ENCODE data around the gene GPR35. TPM values are rescaled to one million over a fixed set of nuclear protein-coding genes. Genes with fewer than 3 reads are reported as not detected.

GPR35 gene
- total RNA-seq, 1 experiment from 2014 or later, result 0.22 TPM

DNA sequence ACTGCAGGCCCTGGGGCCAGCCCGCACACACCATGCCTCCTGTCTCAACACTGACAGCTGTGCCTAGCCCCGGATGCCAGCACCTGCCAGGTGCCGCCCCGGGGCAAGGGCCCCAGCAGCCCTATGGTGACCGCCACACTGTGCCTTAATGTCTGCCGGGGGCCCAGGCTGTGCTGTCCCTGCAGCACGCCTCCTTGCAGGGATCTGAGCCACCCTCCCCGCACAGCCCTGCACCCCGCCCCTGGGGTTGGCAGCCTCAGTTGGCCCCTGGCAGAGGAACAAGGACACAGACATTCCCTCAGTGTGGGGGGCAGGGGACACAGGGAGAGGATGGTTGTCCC, 47.2 kb upstream of the GPR35 start (continued):
- TF ChIP-seq, protein P1, sequence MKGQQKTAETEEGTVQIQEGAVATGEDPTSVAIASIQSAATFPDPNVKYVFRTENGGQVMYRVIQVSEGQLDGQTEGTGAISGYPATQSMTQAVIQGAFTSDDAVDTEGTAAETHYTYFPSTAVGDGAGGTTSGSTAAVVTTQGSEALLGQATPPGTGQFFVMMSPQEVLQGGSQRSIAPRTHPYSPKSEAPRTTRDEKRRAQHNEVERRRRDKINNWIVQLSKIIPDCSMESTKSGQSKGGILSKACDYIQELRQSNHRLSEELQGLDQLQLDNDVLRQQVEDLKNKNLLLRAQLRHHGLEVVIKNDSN (CRISPR knock-in tag; IDR thresholded peaks at IDR 0.05), result no peak
- TF ChIP-seq ZNF232 (CRISPR knock-in tag; IDR thresholded peaks at IDR 0.05) (no peak), ZBTB21 (CRISPR knock-in tag; IDR thresholded peaks at IDR 0.05; ENCODE audit: borderline replicate concordance) (no peak)
- TF ChIP-seq, protein P2, sequence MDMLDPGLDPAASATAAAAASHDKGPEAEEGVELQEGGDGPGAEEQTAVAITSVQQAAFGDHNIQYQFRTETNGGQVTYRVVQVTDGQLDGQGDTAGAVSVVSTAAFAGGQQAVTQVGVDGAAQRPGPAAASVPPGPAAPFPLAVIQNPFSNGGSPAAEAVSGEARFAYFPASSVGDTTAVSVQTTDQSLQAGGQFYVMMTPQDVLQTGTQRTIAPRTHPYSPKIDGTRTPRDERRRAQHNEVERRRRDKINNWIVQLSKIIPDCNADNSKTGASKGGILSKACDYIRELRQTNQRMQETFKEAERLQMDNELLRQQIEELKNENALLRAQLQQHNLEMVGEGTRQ (CRISPR knock-in tag; IDR thresholded peaks at IDR 0.05), result no peak

DNA sequence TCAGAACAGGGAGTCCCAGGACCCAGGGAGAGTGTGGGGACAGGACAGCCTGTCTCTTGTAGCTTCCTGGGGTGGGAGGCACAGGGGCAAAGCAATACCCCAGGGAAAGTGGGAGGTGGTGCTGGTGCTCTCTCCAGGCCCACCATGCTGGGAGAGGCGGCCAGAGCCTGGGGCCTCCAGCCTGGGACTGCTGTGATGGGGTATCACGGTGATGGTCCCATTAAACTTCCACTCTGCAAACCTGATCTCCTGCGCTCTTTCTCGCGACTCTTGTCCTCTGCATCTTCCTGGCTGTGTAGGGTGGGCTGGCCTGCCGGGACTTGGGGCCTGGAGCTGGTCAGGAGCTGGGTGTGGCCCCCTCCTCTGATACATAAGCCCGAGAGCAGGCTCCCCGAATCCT, 46.8 kb upstream of the GPR35 start:
- H3K4me3 Mint-ChIP-seq, result no peak overlapping the region
- ATAC-seq (no peak), DNase-seq (ENCODE audit: low spot score) (no peak)
- no peak overlapping the region for H3K27ac Mint-ChIP-seq
- H3K27me3 Mint-ChIP-seq (ENCODE audit: low read depth), result no peaks in the 10 kb centered on the region
- no peaks in the 10 kb centered on the region; the same call in 1 of the 2 replicates for H3K36me3 Mint-ChIP-seq
- no peaks in the 10 kb centered on the region for H3K9me3 Mint-ChIP-seq
- H3K4me1 Mint-ChIP-seq, result peaks cover 13% of the 10 kb centered on the region
- ChIA-PET CTCF (interaction anchor here (1.0 kb wide), 1 partner anchor 13 kb away, joined by 4 read pairs; no protein-coding TSS in a partner anchor), POLR2A (no interaction called here)
- TF ChIP-seq RORB (CRISPR knock-in tag; IDR thresholded peaks at IDR 0.05), result no peak
- TF ChIP-seq SMAD4 (CRISPR knock-in tag; IDR thresholded peaks at IDR 0.05), result no peak
- TF ChIP-seq, protein P3, sequence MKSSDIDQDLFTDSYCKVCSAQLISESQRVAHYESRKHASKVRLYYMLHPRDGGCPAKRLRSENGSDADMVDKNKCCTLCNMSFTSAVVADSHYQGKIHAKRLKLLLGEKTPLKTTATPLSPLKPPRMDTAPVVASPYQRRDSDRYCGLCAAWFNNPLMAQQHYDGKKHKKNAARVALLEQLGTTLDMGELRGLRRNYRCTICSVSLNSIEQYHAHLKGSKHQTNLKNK (CRISPR knock-in tag; IDR thresholded peaks at IDR 0.05), result no peak

DNA sequence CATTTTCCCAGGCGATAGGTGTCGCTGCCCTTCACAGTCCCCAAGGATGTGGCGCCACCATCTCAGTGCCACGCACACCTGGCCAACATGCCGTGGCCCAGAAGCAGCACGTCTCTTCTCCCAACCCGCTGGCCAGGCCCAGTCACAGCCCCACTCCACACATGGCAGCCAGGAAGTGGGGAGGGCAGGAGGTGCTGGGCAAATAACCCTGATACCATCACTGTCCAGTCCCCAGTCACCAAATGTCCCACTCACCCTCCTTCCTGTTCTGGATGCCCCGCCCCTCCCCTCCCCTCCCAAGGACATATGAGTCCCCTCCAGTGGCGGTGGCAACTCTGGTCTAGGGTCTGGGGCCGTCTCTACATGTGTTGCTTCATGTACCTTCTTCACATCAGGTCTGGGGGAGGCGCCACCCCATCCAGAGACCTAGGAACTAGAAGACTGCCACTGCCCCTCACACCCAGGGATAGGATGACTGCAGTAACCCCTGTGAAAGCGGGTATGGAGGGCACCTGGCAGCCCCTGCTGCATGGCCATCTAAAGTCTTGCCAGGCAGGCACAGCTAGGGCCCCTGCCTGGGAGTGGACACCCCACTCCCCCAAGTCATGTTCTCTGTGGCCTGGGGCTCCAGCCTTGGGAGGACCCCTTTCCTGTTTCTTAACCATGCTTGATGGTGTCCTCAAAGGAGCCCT, 46.1 kb upstream of the GPR35 start:
- H3K9me3 Mint-ChIP-seq, result no peaks in the 10 kb centered on the region
- ChIA-PET POLR2A (no interaction called here), CTCF (interaction anchor here (0.8 to 1.9 kb wide), 15 partner anchors 8 to 404 kb away, joined by 3 to 27 read pairs (median 5); partner anchors contain the start of genes ANKMY1, DUSP28 and RNPEPL1)
- peaks cover 13% of the 10 kb centered on the region for H3K4me1 Mint-ChIP-seq
- H3K27me3 Mint-ChIP-seq (ENCODE audit: low read depth), result no peaks in the 10 kb centered on the region
- TF ChIP-seq, protein P4, sequence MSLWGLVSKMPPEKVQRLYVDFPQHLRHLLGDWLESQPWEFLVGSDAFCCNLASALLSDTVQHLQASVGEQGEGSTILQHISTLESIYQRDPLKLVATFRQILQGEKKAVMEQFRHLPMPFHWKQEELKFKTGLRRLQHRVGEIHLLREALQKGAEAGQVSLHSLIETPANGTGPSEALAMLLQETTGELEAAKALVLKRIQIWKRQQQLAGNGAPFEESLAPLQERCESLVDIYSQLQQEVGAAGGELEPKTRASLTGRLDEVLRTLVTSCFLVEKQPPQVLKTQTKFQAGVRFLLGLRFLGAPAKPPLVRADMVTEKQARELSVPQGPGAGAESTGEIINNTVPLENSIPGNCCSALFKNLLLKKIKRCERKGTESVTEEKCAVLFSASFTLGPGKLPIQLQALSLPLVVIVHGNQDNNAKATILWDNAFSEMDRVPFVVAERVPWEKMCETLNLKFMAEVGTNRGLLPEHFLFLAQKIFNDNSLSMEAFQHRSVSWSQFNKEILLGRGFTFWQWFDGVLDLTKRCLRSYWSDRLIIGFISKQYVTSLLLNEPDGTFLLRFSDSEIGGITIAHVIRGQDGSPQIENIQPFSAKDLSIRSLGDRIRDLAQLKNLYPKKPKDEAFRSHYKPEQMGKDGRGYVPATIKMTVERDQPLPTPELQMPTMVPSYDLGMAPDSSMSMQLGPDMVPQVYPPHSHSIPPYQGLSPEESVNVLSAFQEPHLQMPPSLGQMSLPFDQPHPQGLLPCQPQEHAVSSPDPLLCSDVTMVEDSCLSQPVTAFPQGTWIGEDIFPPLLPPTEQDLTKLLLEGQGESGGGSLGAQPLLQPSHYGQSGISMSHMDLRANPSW (CRISPR knock-in tag; conservative IDR thresholded peaks at IDR 0.05; ENCODE audit: low read depth), result no peak
- TF ChIP-seq, protein P5, sequence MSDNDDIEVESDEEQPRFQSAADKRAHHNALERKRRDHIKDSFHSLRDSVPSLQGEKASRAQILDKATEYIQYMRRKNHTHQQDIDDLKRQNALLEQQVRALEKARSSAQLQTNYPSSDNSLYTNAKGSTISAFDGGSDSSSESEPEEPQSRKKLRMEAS (CRISPR knock-in tag; IDR thresholded peaks at IDR 0.05), result 0 out of 2 replicates have a peak, but pooled peaks have one; percentile 9
- no peak for DNase-seq (ENCODE audit: low spot score)
- H3K36me3 Mint-ChIP-seq, result no peaks in the 10 kb centered on the region; the same call in 1 of the 2 replicates
- no peak for ATAC-seq
- H3K27ac Mint-ChIP-seq, result no peak overlapping the region
- H3K4me3 Mint-ChIP-seq, result no peak overlapping the region

DNA sequence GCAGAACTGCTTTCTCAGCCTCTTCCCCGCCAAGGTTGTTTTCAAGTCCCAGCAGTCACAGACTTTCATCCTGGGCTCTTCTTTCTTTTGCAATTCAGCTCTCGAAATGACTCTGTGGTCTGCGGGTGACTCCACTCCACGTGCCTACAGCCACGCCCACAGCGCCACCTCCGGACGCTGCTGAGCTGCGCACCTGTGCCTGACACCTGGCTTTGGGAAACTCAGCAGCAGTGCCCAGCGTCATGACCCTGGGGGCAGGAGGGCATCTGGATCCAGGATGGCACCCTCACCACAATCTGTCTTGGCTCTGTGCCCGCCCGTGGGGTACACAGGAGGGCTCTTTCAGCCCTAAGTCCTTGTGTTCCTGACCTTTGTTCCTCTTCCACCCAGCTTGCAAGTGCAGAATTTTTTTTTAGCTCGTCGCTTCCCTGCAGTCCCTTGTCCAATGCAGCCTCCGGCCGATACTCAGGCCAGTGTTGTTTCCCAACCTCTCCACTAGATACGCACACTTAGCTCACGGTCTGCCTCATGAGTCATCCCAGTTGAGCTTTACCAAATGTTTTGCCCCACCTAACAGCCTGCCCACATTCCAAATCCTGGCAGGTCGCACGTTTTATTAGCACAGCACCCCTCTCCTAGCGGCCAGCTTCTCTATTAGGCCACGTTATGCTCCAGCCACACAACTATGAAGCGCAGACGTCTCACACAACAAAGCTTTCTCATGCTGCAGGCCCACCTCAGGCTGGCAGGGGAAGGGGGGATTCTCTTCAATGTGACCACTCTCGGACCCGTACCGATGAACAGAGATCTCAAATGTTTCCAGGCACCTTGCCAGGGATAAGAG, 45.3 kb upstream of the GPR35 start:
- POLR2A ChIA-PET, result no interaction called here
- Mint-ChIP-seq H3K4me3 (no peak overlapping the region), H3K27me3 (ENCODE audit: low read depth) (no peaks in the 10 kb centered on the region), H3K4me1 (peaks cover 21% of the 10 kb centered on the region), H3K27ac (peak overlapping the region; percentile 49; the same call in 1 of the 2 replicates), H3K36me3 (no peaks in the 10 kb centered on the region; the same call in 1 of the 2 replicates), H3K9me3 (no peaks in the 10 kb centered on the region)
- ATAC-seq (peak; percentile 69), DNase-seq (ENCODE audit: low spot score) (peak; percentile 77)
- TF ChIP-seq, protein P6, sequence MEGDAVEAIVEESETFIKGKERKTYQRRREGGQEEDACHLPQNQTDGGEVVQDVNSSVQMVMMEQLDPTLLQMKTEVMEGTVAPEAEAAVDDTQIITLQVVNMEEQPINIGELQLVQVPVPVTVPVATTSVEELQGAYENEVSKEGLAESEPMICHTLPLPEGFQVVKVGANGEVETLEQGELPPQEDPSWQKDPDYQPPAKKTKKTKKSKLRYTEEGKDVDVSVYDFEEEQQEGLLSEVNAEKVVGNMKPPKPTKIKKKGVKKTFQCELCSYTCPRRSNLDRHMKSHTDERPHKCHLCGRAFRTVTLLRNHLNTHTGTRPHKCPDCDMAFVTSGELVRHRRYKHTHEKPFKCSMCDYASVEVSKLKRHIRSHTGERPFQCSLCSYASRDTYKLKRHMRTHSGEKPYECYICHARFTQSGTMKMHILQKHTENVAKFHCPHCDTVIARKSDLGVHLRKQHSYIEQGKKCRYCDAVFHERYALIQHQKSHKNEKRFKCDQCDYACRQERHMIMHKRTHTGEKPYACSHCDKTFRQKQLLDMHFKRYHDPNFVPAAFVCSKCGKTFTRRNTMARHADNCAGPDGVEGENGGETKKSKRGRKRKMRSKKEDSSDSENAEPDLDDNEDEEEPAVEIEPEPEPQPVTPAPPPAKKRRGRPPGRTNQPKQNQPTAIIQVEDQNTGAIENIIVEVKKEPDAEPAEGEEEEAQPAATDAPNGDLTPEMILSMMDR (IDR thresholded peaks at IDR 0.05), result peak; percentile 42
- no peak for TF ChIP-seq TEAD1 (CRISPR knock-in tag; IDR thresholded peaks at IDR 0.05)
- TF ChIP-seq, protein P5 (CRISPR knock-in tag; IDR thresholded peaks at IDR 0.05), result peak; percentile 69; the same call in 1 of the 2 replicates
- 0 out of 2 replicates have a peak, but pooled peaks have one; percentile 32 for TF ChIP-seq GABPB1 (CRISPR knock-in tag; IDR thresholded peaks at IDR 0.05)
- CTCF ChIA-PET, result interaction anchor here (0.5 to 1.9 kb wide), 20 partner anchors 8 to 403 kb away, joined by 3 to 27 read pairs (median 4); partner anchors contain the start of genes ANKMY1, DUSP28 and RNPEPL1
